ENCODE results near the gene WSCD2.

The WSCD2 gene

DNA sequence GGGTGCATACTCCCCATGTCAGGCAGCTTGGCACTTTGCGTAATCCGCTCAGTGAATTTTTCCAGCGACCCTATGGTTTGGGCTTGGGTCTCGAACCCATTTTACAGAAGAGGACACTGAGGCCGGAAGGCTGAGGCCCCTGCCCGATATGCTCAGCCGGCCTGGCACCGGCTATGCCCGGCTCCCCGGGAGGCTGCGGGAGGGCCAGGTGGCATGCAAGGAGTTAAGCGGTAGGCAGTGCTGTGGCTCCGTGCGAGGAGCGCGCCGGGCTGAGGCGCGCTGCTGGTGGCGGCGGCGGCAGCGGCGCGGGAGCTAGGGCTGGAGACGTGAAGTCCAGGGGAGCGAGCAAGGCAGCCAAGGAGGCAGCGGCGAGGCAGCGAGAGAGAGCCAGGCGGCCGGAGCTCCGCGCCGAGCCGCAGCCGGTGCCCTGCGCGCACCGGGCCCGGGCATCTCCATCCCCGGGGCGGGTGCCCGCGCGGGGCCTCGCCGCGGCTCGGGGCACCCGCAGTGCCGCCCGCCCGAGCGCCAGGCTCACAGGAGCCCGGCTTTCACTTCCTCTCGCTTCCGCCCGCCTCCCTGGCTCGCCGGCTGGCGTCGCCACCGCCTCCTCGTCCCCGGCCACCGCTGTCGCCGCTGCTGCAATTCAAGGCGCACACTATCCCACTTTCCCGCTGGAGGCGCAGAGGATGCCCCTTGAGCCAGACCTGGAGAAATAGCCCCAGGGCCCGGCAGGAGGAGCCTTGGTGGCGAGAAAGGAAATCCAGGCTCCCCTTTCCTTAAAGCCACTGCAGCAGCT lies at the start of gene WSCD2:
WSCD2 (plus strand) TSS at position 272 of the 796 bp plus-strand sequence. CDS start 66,545 bp downstream, outside the sequence.
- no peak for DNase-seq (ENCODE audit: low spot score)

DNA sequence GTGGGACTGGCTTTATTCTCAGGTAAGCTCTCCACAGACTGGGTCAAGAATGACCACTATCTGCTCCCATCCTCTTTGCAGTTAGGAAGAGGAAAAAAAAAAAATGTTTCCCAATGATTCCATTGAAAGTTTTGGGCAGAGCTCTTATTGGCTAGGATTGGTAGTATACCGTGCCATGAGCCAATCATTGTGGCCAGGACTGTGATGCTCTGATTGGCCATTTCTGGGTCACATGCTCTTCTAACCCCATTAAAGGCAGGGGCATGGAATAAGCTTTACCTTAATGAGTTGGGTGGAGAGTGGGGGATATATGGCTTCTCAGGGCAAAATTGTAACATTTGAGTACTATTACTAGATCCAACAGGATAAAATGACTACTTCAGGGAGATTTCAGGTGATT lies 49.4 kb upstream of the WSCD2 start:
- DNase-seq (ENCODE audit: low spot score), result no peak

DNA sequence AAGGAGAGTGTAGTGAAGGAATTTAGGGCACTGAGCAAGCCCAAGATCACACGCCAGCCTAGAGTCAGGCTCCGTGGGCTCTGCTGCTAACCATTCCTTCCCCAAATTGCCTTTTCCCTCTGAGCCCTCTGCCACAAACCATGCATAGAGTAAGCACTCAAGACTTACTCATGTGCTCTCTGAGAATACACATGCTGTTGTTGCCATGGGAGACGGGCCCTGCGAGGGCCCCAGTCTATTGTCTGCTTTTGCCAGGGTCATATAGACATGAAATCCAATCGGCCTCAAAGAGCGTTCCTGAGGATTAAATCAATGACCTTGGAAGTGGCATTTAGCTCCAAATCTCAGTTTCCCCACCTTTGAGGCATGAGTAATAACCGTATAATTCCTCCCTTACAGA lies 48.7 kb upstream of the WSCD2 start:
- DNase-seq (ENCODE audit: low spot score), result no peak

DNA sequence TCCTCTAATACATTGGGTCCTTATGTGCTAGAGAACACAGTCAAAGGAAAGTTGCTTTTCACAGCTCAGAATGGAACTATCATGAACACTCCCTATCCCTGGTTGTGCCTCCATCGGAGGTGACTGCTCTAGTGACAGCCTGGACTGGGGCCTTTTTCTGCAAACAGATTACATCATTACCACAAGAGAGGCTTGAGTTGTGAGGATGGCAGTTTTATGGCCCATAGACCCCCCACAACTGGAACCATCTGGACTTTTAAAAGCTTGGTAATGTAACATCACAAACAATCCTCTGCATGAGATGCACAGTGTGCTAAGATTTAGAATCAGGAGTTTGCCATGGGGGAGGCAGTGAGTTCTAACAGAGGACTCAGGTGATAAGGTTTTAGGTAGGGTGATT lies 46.6 kb upstream of the WSCD2 start:
- DNase-seq (ENCODE audit: low spot score), result no peak

DNA sequence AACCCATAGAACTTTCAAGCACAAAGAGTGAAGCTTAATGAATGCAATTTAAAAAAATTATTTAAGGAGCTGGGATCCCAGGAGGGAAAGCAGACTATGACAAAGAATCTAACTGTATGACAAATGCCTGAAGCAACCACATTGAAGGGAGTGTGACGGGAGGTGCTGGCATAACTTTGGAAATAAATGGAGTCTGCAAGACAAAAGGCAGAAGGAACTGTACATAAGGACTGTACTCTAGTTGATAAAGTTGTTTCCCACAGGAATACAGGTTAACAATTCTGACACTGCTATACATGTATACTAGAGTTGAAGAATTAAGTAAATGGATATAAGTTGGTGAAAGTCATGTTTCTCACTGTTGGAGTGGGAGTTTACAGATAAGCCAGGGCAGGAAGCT lies 41.2 kb upstream of the WSCD2 start:
- DNase-seq (ENCODE audit: low spot score), result no peak

DNA sequence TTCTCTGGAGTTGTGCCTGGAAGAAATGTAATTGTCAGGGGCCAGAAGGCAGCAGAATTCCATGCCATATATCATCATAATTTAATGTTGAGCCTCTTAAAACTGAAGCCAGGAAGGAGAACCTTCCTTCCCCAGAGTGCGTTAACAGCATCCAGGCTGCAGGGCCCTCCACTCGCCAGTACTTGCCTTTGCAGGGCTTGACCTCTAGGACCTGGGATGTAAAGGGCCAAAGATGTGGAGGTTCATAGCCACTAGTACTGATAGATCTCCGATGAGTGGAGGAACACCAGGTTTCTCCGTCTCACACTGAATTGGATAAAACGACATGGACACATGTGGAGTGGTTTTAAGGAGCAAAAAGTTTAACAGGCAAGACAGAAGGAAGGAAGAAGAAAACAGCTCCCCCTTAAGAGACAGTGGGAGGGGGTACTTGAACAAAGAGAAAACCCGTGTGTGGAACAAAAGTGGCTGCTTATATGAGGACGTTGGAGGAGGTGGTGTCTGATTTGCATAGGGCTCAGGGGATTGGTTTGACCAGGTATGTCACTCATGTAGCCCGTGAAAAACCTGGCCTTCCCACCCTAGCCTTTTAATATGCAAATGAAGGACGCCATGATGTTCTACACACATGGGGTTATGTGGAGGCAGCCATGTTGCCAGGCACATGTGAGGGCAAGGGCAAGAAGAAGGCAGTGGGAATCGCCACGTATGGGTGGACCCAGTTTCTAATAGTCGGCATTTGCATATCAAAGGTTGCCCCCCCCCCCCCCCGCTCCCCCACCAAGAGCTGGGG lies 38.8 kb upstream of the WSCD2 start:
- DNase-seq (ENCODE audit: low spot score), result no peak

DNA sequence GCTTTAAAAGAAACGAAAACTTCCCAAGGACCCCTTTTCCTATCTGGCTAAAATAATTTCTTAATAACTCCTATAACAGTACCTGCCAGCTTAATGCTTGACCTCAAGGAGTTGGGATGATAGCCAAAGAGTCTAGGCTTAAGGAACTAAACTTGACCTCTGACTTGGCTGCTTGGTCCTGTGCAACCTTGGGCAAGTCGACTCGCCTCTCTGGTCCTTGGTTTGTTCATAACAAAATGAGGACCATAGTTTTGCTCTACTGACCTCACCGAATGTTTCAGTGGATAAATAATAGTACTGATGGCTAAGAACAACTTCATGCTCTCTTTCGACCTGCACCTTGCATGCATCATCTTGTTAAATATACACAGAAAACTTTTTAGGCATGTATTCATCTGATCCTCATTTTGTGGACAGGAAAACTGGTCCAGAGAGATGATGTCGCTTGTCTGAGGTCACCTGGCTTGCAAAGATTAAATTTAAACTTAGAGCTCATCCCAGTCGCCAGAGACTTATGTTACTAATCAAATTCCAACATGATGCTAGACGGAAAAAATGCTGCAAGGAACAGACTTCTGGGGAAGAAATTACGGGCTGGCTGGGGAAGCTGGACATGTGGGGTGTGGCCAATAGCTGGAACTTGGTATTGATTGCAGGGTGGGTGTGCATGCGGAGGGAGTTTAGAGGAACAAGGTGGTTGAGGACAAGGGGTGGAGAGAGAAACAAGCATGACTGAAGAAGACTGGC lies 38.0 kb upstream of the WSCD2 start:
- no peak for DNase-seq (ENCODE audit: low spot score)

DNA sequence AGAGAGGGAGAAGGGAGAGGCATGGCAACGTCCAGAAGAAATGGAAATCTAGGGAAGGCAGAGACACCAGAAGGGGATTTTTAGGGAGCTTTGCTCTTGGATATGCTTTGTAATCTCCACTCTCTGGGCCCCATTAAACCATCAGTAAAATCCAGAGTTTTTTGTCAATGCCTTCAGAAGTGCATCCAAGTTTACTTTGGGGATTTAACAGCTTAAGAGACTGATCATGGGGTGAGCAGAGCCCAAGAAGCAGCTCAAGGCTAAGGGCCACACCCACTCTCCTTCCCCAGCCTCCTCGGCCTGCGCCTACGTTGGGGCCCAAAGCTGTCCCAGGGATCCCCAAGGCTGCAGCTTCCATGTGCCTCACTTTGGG lies 37.4 kb upstream of the WSCD2 start:
- no peak for DNase-seq (ENCODE audit: low spot score)

DNA sequence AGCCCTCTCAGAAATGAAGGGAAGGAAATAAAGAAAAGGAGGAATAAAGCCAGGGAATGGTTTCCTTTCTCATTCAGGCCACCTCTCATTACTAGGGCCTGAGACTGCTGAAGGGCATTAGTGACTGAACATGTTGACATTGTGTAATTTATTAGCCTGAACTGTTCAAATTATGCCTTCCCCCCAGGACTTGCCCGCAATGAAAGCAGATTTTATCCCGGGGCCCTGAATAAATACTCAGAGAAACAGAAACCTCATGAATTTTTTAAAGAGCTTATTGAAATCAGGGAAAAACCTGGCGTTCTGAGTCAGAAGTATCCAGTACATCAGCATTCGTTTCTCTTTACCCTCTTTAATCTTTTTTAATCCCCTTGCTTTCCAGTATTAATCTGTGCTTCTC lies 35.9 kb upstream of the WSCD2 start:
- no peak for DNase-seq (ENCODE audit: low spot score)

DNA sequence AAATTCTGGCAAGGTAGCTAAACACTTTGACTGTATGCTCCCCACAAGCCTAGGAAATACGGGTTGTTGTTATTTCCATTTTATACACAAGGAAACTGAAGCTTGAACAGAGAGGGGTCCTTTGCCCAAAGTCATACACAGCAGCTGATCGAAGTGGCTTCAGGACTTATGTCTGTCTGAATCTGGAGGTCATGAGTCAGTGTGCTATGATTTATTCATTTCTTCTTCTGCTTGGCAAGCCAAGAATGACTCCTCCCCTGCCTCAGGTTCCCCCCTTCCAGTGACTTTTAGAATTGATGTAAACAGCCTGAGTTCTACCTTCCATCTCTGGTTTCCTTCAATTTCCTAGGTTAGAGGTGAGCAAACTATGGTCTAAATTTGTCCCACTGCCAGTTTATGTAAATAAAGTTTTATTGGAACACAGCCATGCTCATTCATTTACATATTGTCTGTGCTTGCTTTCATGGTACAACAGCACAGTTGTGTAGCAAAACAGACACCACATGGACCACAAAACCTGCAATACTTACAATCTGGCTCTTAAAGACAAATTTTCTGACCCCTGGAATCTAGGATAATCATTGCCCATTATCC lies 34.9 kb upstream of the WSCD2 start:
- no peak for DNase-seq (ENCODE audit: low spot score)

DNA sequence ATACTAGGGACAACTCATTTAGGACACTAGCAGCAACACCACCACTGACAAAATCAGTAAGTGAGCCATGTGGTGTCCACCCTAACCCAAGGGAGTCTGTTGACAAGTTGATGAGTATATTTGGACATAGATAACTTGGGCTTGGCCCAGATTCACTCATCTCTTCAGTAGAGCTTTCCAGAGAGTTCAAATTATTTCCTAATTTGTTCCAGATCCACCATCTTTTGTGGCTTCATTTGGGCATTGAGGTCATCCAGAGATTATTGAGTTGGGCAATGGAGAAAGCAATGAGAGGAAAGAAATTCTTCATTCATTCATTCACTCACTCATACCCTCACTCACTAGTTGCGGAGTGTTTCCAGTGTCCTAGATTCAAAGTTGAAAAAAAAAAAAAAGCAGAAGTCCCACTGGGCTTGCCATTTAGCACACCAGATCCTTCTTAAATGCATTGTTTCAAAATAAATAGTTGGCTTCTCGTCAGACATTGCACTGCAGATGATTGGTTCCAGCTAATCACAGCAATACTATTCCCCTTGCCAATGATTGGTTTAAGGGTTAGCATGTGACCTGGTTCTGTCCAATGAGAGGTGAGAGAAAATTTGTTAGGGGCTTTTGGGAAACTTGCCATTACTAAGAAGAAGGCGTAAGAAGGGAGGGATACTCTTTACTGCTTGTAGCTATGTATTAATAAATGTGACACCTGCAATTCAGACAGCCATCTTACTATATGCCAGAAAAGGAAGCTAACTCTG lies 31.8 kb upstream of the WSCD2 start:
- DNase-seq (ENCODE audit: low spot score), result no peak

DNA sequence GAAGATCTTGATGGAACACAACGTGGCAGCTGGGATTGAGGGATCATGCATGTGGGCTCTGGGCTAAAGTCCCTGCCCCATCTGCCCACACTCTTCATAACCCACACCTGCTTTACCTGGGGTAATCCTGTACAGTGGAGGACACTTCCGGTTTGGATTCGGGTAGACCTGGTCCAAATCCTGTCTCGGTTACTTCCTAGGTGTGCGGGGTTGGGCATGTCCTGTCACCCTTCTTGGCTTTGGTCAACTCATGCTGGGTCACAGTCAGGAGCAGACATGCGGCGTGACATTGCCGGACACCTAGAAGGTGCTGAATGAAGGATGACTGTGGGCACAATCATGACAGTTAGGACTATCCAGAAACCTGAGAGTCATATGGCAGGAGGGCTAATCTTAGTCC lies 30.7 kb upstream of the WSCD2 start:
- no peak for DNase-seq (ENCODE audit: low spot score)

DNA sequence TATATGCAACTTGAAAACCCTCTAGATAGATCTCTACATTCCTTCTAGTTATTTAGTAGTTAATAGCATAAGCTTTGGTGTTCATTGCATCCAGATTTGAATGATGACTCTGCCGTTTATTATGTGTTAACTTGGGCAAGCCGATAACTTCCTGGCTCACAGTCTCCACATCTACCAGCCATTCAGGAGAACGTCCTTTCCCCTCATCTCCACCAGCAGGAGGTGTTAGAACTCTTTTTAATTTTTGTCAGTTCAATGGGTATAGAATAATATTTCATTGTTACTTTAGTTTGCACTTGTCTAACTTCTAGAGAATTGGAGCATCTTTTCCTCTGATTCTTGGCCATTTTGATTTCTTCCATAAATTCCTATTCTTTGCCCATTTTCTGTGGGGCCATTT lies 30.0 kb upstream of the WSCD2 start:
- DNase-seq (ENCODE audit: low spot score), result no peak

DNA sequence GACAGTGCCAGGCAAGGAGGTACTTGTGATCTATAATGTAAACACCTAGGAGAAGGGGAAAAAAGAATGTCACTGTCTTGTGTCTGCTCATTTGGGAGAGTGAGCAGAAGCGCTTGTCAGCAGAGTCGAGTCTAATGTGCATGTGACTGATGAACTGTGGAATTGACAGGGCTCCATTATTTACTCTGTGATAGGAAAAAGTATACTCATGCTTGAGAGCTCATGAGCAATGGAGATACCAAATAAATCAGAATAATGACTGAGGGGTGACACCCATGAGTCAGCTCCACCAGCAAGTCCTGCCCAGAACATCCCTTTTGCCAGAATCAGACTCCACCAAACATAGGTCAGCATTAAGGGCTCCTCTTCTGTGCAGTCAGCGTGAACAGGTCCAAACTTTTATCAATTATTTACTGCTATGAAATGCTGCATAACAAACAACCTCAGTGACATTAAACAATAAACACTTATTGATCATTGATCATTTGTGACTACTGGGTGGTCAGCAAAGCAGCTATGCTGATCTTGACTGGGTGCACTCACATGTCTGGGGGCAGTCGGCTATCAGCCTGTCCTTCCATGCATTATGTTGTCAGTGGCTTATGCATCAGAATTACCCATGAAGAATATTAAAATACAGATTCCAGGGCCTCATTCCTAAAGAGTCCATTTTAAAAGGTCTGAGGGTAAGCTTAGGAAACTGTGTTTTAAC lies 29.2 kb upstream of the WSCD2 start:
- no peak for DNase-seq (ENCODE audit: low spot score)

DNA sequence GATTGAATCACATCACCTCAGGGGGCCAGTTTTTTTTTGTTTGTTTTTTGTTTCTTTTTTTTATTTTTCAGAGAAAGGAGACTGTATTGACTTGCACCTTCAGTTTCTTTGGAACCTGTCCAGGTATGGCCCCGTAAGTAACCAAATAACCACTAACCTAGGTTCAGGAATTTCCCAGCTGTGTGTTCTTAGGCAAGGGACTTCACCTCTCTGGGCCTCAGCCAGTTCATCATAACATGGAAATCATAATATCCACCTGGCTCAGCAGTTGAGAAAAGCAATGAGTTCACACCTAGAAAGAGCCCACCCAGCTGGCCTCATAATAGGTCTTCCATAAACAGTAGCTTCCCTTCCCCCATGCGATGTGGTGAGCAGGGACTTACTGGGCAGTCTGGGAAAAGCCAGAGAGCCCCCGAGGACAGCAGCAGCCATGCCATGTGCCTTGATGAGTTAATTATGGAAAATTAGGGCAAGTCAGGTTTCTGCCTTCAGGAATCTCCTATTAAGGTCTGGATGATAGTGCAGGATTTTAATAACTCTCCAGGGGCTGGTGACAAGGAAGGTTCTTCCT lies 27.4 kb upstream of the WSCD2 start:
- DNase-seq (ENCODE audit: low spot score), result no peak

DNA sequence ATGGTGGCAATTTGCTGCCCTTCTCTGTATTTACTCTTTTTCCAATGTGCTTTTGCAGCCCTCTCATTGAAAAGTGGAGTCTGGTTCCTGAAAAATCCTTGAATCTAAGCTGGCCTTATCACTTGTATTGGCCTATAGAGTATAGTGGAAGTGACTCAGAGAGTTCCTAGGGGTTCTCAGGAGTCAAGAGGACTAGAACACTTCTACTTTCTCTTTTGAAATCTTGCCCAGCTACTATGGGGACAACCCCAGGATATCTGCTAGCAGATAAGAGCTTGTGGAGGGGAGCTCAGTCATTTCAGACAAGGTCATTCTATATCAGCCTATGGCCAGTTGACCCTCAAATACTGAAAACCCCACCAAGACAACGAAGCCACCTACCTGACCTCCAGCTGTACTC lies 26.7 kb upstream of the WSCD2 start:
- DNase-seq (ENCODE audit: low spot score), result no peak

DNA sequence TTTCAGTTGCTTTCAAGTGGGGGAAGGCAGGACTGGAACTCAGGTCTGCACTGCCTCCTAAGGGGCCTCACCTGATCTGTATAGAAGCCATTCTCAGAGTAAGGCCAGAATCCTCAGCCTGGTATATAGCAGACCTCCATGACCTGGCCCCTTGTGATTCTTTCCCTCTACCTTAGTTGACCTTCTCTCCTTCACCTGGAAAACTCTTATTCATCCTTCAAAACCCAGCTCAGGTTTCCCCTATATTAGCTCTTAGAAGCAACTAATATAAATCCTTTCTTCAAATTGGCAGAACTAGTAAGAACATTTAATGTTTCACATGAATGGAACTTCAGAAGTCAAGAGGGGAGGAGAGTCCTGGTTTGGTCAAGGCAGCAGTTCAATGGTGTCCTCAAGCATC lies 26.0 kb upstream of the WSCD2 start:
- DNase-seq (ENCODE audit: low spot score), result no peak

DNA sequence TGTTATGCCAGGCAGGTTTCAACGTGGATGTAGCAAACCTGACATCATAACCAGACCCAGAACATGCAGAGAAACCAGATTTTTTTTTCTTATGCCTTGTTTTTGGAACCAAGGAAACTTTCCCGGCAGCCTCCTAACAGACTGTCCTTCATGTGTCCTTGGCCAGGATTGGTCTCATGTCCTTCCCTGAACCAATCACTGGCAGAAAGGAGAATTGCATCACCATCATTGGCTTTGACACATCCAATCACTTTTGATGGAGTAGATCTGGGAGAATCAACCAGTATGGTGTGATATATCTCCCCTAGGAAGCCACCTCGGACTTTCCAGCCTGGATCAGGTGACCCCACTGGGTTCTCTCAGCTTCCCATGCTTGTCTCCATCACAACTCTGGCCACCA lies 25.6 kb upstream of the WSCD2 start:
- no peak for DNase-seq (ENCODE audit: low spot score)

DNA sequence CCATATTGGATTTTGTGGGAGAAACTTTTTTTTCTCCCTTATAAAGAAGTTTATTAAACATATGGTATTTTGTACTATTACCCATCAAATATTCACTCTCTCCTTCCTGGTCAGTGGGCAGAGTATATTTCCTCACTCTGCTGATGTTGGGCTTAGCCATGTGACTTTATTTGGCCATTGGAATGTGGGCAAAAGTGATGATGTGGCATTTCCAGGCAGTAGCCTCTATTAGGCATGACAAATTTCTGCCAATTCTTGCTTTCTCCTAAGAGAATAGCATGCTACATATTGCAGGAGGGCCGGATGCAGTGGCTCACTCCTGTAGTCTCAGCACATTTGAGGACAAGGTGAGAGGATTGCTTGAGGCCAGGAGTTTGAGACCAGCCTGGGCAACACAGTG lies 24.4 kb upstream of the WSCD2 start:
- no peak for DNase-seq (ENCODE audit: low spot score)

DNA sequence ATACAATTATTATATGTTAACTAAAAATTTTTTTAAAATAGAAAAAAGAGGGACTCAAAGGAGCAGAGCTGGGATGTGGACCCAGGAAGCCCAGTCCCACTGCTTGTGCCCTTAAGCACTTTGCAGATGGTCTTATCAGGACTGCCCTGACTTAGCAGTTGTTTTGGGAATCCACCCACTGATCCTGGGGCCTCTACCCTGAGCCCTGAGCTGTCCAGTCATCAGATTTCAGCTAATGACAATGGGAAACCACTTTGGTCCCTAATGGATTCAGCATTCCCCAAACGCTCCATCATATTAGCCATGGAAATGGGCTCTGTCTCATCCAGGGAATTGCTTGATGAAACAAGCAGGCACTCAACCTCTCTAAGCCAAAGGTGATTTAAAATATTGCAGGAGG lies 22.5 kb upstream of the WSCD2 start:
- no peak for DNase-seq (ENCODE audit: low spot score)

DNA sequence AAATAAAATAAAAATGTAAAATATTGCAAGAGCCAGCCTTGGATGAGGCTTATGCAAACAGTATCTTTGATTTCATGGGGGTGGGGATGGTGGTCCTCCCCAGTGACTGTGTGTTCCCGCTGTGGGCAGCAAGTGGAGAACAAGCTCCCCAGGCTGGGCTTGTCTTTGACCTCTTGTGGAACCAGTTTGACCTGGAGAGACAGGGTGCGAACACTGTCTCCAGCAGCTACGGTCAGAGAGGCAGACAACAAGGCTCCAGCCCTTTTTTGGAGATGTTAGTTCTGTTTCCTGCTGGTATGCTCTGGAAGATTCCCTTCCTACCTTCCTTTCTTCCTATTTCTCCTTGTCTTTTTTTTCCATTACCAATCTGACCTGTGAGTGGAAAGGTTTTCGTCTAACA lies 21.8 kb upstream of the WSCD2 start:
- DNase-seq (ENCODE audit: low spot score), result no peak

All from HuH-7 (cell line).